Endothelial cell of umbilical vein (primary cell): Measurements from ENCODE around the gene OR4E2.

Experiments
- POLR2AphosphoS5 ChIP-seq: IDR thresholded peaks from 2 replicates; pipeline ENCODE4 v1.6.1; 2012; ENCODE audit warnings: low read depth, mild to moderate bottlenecking, control low read depth, low read length, moderate library complexity; ENCODE audit not compliant: insufficient read depth
- TF ChIP-seq, protein P1 (sequence below), 2 donors: IDR thresholded peaks; 1 replicate in 1 of 2; 2 replicates in 1 of 2; pipeline ENCODE4 v1.5.1; 2011; ENCODE audit warnings: low read length in 2 of 2, mild to moderate bottlenecking in 2 of 2, moderate library complexity in 2 of 2, control low read depth in 1 of 2, inconsistent platforms in 1 of 2, low read depth in 1 of 2; ENCODE audit not compliant: insufficient read depth in 1 of 2; ENCODE audit errors: extremely low read depth in 1 of 2

DNA sequence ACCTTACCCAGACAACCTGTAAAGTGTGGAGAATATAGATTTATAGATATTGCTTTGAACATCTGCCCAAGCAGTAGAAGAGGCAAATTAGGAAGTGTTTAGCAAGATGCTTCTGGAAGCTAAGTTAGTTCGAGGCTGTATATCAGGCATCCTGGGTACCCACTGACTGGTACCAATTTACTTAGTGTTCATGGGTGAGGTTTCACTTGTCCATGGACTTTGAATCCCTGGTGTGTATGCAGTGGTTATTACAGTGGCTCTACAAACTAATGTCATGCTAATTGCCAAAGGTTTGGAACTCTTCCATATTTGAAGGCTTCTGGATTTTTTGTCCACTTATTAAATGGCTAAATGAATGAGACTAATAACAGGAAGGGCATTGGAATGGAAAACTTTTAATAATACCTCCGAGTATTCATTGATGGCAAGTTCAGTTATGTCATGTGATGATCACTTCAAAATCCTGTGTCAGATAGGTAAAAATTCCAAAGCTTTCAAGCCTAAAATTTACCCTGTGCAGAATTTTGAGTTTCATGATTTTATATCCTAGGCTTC lies at the start of gene OR4E2:
- TF ChIP-seq, protein P1, sequence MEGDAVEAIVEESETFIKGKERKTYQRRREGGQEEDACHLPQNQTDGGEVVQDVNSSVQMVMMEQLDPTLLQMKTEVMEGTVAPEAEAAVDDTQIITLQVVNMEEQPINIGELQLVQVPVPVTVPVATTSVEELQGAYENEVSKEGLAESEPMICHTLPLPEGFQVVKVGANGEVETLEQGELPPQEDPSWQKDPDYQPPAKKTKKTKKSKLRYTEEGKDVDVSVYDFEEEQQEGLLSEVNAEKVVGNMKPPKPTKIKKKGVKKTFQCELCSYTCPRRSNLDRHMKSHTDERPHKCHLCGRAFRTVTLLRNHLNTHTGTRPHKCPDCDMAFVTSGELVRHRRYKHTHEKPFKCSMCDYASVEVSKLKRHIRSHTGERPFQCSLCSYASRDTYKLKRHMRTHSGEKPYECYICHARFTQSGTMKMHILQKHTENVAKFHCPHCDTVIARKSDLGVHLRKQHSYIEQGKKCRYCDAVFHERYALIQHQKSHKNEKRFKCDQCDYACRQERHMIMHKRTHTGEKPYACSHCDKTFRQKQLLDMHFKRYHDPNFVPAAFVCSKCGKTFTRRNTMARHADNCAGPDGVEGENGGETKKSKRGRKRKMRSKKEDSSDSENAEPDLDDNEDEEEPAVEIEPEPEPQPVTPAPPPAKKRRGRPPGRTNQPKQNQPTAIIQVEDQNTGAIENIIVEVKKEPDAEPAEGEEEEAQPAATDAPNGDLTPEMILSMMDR (IDR thresholded peaks at IDR 0.05; ENCODE audit: extremely low read depth in 1 of 2, insufficient read depth in 1 of 2, low read depth in 1 of 2, low read length in 2 of 2), result no peak
- TF ChIP-seq POLR2AphosphoS5, result no peak
